K562 (cell line): ENCODE data around the gene CRAT. TPM values are rescaled to one million over a fixed set of nuclear protein-coding genes. Genes with fewer than 3 reads are reported as not detected.

ENCODE experiments used
- ATAC-seq: fragments of 200-7000 bp; cut with Tn5 transposase; 3 replicates; pipeline ENCODE4 v1.9.1; 2020; ENCODE audit warnings: moderate library complexity
- BruUV-seq: library from RNA; stranded (reverse); fragments of 400-500 nt; replicated peaks from 2 replicates; lab custom pipeline; 2021; lab: Mats Ljungman, UMichigan
- CTCF ChIA-PET: fragments of 300-600 bp; formaldehyde crosslinking; extraction: SDS; loops from one replicate; lab custom pipeline; 2021; ENCODE audit warnings: low intra/inter-chr PET ratio; lab: Yijun Ruan, JAX
- POLR2A ChIA-PET: fragments of 300-600, 350-650 bp; sonication (Branson Sonifier 250); formaldehyde crosslinking; extraction: SDS; loops from one replicate; lab custom pipeline; 2021; ENCODE audit warnings: antibody characterized with exemption, inconsistent platforms; lab: Yijun Ruan, JAX
- DNase-seq, 4 experiments: peaks; one replicate each; pipeline versions ENCODE4 v3.0.0 to v3.0.0-alpha.2; 2011 to 2018; ENCODE audit warnings: low spot score in 3 of 4, mixed read lengths in 3 of 4; ENCODE audit errors: extremely low read depth in 1 of 4
- FAIRE-seq: peaks from 2 replicates; lab custom pipeline; 2011; peaks lifted over from hg19 to GRCh38; lab: Jason Lieb, UNC
- H2AFZ ChIP-seq: 2 replicates; pipeline ENCODE4 v1.6.0; 2011; ENCODE audit warnings: low read depth, low read length, control low read depth, inconsistent platforms
- H3K27ac ChIP-seq: fragments of 200-600 bp; 3 replicates; pipeline ENCODE4 v1.8.0; 2011; ENCODE audit warnings: low read depth, mild to moderate bottlenecking, control low read depth, inconsistent platforms, low read length, moderate library complexity, mixed read lengths; ENCODE audit errors: extremely low read depth
- H3K27me3 ChIP-seq, 2 experiments: fragments of 300-600 bp in 1 of 2; 2 replicates in 1 of 2; 3 replicates in 1 of 2; pipeline versions ENCODE4 v1.6.0 to v1.8.0; 2011; ENCODE audit warnings: inconsistent platforms in 2 of 2, low read length in 2 of 2, mild to moderate bottlenecking in 1 of 2, mixed read lengths in 1 of 2, moderate library complexity in 1 of 2; ENCODE audit not compliant: control insufficient read depth in 2 of 2, insufficient read depth in 2 of 2
- H3K36me3 ChIP-seq: fragments of 300-600 bp; 3 replicates; pipeline ENCODE4 v1.8.0; 2011; ENCODE audit warnings: mild to moderate bottlenecking, low read length, inconsistent platforms; ENCODE audit not compliant: control insufficient read depth, insufficient read depth
- H3K4me1 ChIP-seq, 2 experiments: fragments of 200-600 bp in 1 of 2; replicated peaks in 1 of 2; 2 replicates in 1 of 2; 3 replicates in 1 of 2; pipeline versions ENCODE4 v1.5.1 to v1.8.0; 2011; ENCODE audit warnings: inconsistent platforms in 2 of 2, low read length in 2 of 2, mild to moderate bottlenecking in 1 of 2, mixed read lengths in 1 of 2, moderate library complexity in 1 of 2; ENCODE audit not compliant: control insufficient read depth in 2 of 2, insufficient read depth in 2 of 2
- H3K4me2 ChIP-seq: 2 replicates; pipeline ENCODE4 v1.6.1; 2011; ENCODE audit warnings: low read length, control low read depth, inconsistent platforms, mixed read lengths; ENCODE audit not compliant: insufficient read depth
- H3K4me3 ChIP-seq: fragments of 200-600 bp; sonication (generic), shearing (Covaris generic); 2 replicates; pipeline ENCODE4 v1.5.1; 2016; ENCODE audit warnings: control low read depth, inconsistent platforms
- H3K79me2 ChIP-seq: fragments of 200-600 bp; 3 replicates; pipeline ENCODE4 v1.8.0; 2011; ENCODE audit warnings: low read length, inconsistent platforms; ENCODE audit not compliant: control insufficient read depth, insufficient read depth
- H3K9ac ChIP-seq, 2 experiments: 2 replicates each; pipeline versions ENCODE4 v1.6.0 to v1.6.1; 2011; ENCODE audit warnings: low read depth in 2 of 2, low read length in 2 of 2, control low read depth in 1 of 2, inconsistent platforms in 1 of 2, mild to moderate bottlenecking in 1 of 2, mixed read lengths in 1 of 2; ENCODE audit not compliant: insufficient read depth in 1 of 2
- H3K9me1 ChIP-seq: one replicate; pipeline ENCODE4 v1.6.0; 2011; ENCODE audit warnings: inconsistent platforms, mild to moderate bottlenecking, low read length, moderate library complexity; ENCODE audit not compliant: control insufficient read depth, insufficient read depth
- H3K9me3 ChIP-seq: replicated peaks from 2 replicates; pipeline ENCODE4 v1.5.1; 2011; ENCODE audit warnings: low read depth, low read length, inconsistent platforms; ENCODE audit not compliant: control insufficient read depth, insufficient read depth
- H4K20me1 ChIP-seq: replicated peaks from 2 replicates; pipeline ENCODE4 v1.6.1; 2011; ENCODE audit warnings: low read length, inconsistent platforms, mixed read lengths; ENCODE audit not compliant: control insufficient read depth, insufficient read depth
- CXXC5 ChIP-seq: fragments of 250-450 bp; sonication (Bioruptor Pico); IDR thresholded peaks from 2 replicates; pipeline ENCODE4 v1.8.0; 2022; ENCODE audit warnings: inconsistent platforms, mild to moderate bottlenecking, moderate library complexity
- ELF2 ChIP-seq: fragments of 250-450 bp; sonication (Bioruptor Pico); IDR thresholded peaks from 2 replicates; pipeline ENCODE4 v1.5.0; 2021; ENCODE audit warnings: mild to moderate bottlenecking
- SMC3 ChIP-seq: conservative IDR thresholded peaks from 2 replicates; pipeline ENCODE4 v1.6.1; 2011; ENCODE audit warnings: low read depth, low read length, improper control_type of control experiment; ENCODE audit not compliant: insufficient read depth
- TFAM ChIP-seq: fragments of 250-450 bp; sonication (Bioruptor Pico); conservative IDR thresholded peaks from 2 replicates; pipeline ENCODE4 v1.5.0; 2021; ENCODE audit warnings: mild to moderate bottlenecking, moderate library complexity
- THRB ChIP-seq: fragments of 450-650 bp; formaldehyde crosslinking; conservative IDR thresholded peaks from 2 replicates; pipeline ENCODE4 v1.4.0; 2022; ENCODE audit warnings: mild to moderate bottlenecking, missing genetic modification characterization
- ZNF282 ChIP-seq: sonication (generic); formaldehyde crosslinking; IDR thresholded peaks from 2 replicates; pipeline ENCODE4 v1.8.1; 2023; ENCODE audit warnings: missing genetic modification reagents
- ZNF696 ChIP-seq: fragments of 250-450 bp; sonication (Bioruptor Pico); conservative IDR thresholded peaks from 2 replicates; pipeline ENCODE4 v1.4.0; 2020; ENCODE audit warnings: mild to moderate bottlenecking, moderate library complexity
- WGBS: fragments of 100-300 bp; shearing (Covaris generic); methylation state at CpG from one replicate; pipeline ENCODE4 v1.1.6; 2016; ENCODE audit warnings: low coverage, mixed read lengths; ENCODE audit not compliant: insufficient coverage; ENCODE audit errors: missing lambda C conversion rate; 5-methylcytosine and 5-hydroxymethylcytosine counted together
- in situ Hi-C: fragments of 300-500 bp; cut with MboI; formaldehyde crosslinking; loops from 4 replicates; pipeline ENCODE4 v1.15.0; 2018; ENCODE audit warnings: inconsistent platforms, mixed read lengths
- intact Hi-C: fragments of 100-400 bp; cut with micrococcal nuclease; formaldehyde crosslinking; loops from 2 replicates; pipeline ENCODE4 v1.14.2; 2022
- polyA plus RNA-seq, 8 experiments: library from polyadenylated mRNA; depleted of rRNA in 4 of 8; stranded (reverse) in 5 of 8; unstranded in 3 of 8; fragments of >200 nt; fragmentation: Nextera tagmentation in 2 of 8; fragmentation: Illumina TruSeq in 1 of 8; extraction: Ambion mirVana in 2 of 8; extraction: Trizol in 1 of 8; gene quantifications; 2 replicates each; pipeline versions ENCODE4 v1.2.1 to v1.2.3, GENCODE V29; 2011 to 2014; ENCODE audit warnings: inconsistent platforms in 1 of 8, missing spikeins in 1 of 8
- total RNA-seq, 7 experiments: library from RNA; depleted of rRNA in 6 of 7; stranded (reverse); fragments of >200 nt in 6 of 7; fragmentation: Illumina TruSeq in 2 of 7; extraction: Trizol in 2 of 7; gene quantifications; 2 replicates each; pipeline versions ENCODE4 v1.2.1 to v1.2.3, GENCODE V29; 2011 to 2021; ENCODE audit warnings: low replicate concordance in 1 of 7

CRAT gene
- total and polyA plus RNA-seq, 9 of the 15 experiments (the other 6 are each of a cell fraction or from before 2014, with no cell fraction given): 0.20 to 13.8 (median 5.4) TPM

- DNase-seq: no peak
- peaks cover 78% of the 10 kb centered on the region for H3K36me3 ChIP-seq
- intact Hi-C loops (no loop called here), in situ Hi-C loops (no loop called here)
- POLR2A ChIA-PET: interaction anchor here (1.0 kb wide), 1 partner anchor 488 kb away, joined by 5 read pairs; no protein-coding TSS in a partner anchor
- no peak overlapping the region for H3K27ac ChIP-seq
- TF ChIP-seq CXXC5 (CRISPR knock-in tag) (no peak), TFAM (CRISPR knock-in tag) (no peak), ZNF696 (no peak), ELF2 (CRISPR knock-in tag) (no peak), THRB (no peak), ZNF282 (CRISPR knock-in tag) (no peak), SMC3 (no peak)
- WGBS: 91% methylated on average over 5 of the region's 5 CpGs
- H3K9ac ChIP-seq: 0 out of 4 replicates have a peak overlapping the region, but pooled peaks of 1 of the 2 experiments have one; percentile 11
- no peak for ATAC-seq
- no peak overlapping the region for H3K4me3 ChIP-seq
- H3K4me2 ChIP-seq: no peak overlapping the region
- H2AFZ ChIP-seq: no peak overlapping the region
- H3K9me3 ChIP-seq: no peaks in the 10 kb centered on the region
- peaks cover 0 to 9% of the 10 kb centered on the region in 2 experiments; a peak in 3 of 5 replicates for H3K4me1 ChIP-seq
- no peaks in the 10 kb centered on the region for H4K20me1 ChIP-seq
- CTCF ChIA-PET: no interaction called here
- FAIRE-seq: no peak
- BruUV-seq: no TSS peak
- H3K9me1 ChIP-seq: no peaks in the 10 kb centered on the region
- H3K79me2 ChIP-seq: no peaks in the 10 kb centered on the region
- no peaks in the 10 kb centered on the region for H3K27me3 ChIP-seq
Observed at GRCh38 chr9:129128689-129129088, 18.1 kb upstream of the CRAT start.
